Erythroblast (primary cell): ENCODE measurements around the gene SLC1A5.

Experiments used
- GATA1 ChIP-seq: IDR thresholded peaks from 2 replicates; pipeline ENCODE4 v1.6.1; 2011; ENCODE audit warnings: low read depth, mild to moderate bottlenecking, control low read depth, low read length, moderate library complexity
- POLR2A ChIP-seq: IDR thresholded peaks from 2 replicates; pipeline ENCODE4 v1.6.1; 2011; ENCODE audit warnings: mild to moderate bottlenecking, low read length

DNA sequence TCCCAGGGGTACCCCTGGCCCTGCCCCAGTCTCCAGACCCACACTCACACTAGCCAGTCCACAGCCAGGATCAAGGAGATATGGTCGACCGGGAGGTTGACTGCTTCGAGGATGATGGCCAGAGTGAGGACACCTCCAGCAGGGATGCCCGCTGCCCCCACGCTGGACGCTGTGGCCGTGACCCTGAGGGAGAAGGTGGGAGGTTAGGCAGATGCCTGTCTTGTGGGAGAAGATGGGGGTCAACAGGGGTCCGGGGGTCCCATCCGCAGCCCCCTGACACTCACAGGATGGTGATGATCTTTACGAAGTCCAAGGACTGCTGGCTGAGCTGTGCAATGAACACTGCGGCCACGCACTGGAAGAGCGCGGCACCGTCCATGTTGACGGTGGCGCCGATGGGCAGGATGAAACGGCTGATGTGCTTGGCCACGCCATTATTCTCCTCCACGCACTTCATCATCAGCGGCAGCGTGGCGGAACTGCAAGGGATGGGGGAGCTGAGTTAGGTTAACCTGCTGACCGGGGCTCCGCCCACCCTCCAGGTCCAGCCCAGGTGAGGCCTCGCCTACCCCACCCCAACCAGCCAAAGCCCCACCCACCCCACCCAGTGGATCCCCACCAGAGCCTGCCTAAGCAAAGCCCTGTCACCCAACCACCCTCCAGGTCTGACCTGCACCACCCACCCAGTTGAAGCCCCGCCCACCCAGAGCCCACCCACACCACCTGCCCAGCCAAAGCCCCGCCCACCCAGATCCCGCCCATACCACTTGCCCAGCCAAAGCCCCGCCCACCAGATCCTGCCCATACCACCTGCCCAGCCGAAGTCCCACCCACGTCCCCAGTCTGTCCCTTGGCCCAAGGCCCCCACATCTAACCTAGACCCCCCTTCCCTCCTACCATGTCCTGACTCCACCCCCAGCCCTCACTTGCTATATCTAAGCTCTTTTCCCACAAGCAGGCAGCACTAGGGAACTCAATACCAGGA is 11.2 kb downstream of the SLC1A5 start:
- TF ChIP-seq POLR2A (no peak), GATA1 (no peak)
